ENCODE measurements around the gene ZBTB5. TPM values are rescaled to one million over a fixed set of nuclear protein-coding genes. Genes with fewer than 3 reads are reported as not detected.

The ZBTB5 gene
- total and polyA plus RNA-seq, 2 of the 8 experiments (the other 6 are each of a cell fraction or from before 2014, with no cell fraction given): 13.3 to 14.5 TPM

- H3K27ac ChIP-seq (ENCODE audit: low read depth, low read length): no peak overlapping the region
- H3K4me2 ChIP-seq (ENCODE audit: insufficient read depth in 1 of 2, low read depth in 2 of 2, low read length in 2 of 2): no peak overlapping the region
- no peaks in the 10 kb centered on the region for H3K79me2 ChIP-seq (ENCODE audit: control insufficient read depth in 1 of 2, insufficient read depth in 2 of 2, low read length in 2 of 2)
- H4K91ac ChIP-seq (replicated peaks; ENCODE audit: insufficient read length, low read length): no peak overlapping the region
- H3K18ac ChIP-seq (ENCODE audit: extremely low read depth, low read length): no peak overlapping the region
- peaks cover 0 to 4% (median 2%) of the 10 kb centered on the region in 4 experiments; a peak in 2 of 7 replicates for H3K4me1 ChIP-seq (replicated peaks in 1 of 4; ENCODE audit: control insufficient read depth in 3 of 4, insufficient read depth in 4 of 4, low read length in 3 of 4)
- no peaks in the 10 kb centered on the region for H3K27me3 ChIP-seq (replicated peaks in 1 of 4; ENCODE audit: control insufficient read depth in 3 of 4, extremely low read depth in 1 of 4, insufficient read depth in 3 of 4, low read length in 3 of 4)
- POLR2A ChIA-PET (ENCODE audit: partially characterized antibody): interaction anchor here (1.4 kb wide), 1 partner anchor 16 kb away, joined by 3 read pairs; the partner anchor contains the start of gene GRHPR
- no peaks in the 10 kb centered on the region for H3K23me2 ChIP-seq (ENCODE audit: low read depth, low read length)
- H3K14ac ChIP-seq (ENCODE audit: insufficient read length): no peak overlapping the region
- no peak overlapping the region for H2BK5ac ChIP-seq (ENCODE audit: low read depth, low read length)
- H3K56ac ChIP-seq (replicated peaks; ENCODE audit: insufficient read length, low read depth, low read length): no peak overlapping the region
- H2BK120ac ChIP-seq (replicated peaks; ENCODE audit: low read depth, low read length): no peak overlapping the region
- no peak overlapping the region for H2AFZ ChIP-seq (ENCODE audit: low read length)
- no peak overlapping the region for H2BK20ac ChIP-seq (ENCODE audit: low read length)
- CTCF ChIA-PET (ENCODE audit: partially characterized antibody): interaction anchor here (0.7 to 2.5 kb wide), 22 partner anchors 8 to 406 kb away, joined by 3 to 9 read pairs (median 4); partner anchors contain the start of gene GRHPR
- H2AK5ac ChIP-seq (ENCODE audit: low read depth, low read length): no peak overlapping the region
- no peak overlapping the region for H3K23ac ChIP-seq (ENCODE audit: insufficient read length)
- no peak overlapping the region for H4K8ac ChIP-seq (ENCODE audit: extremely low read depth, insufficient read depth, low read length)
- no peaks in the 10 kb centered on the region for H3K36me3 ChIP-seq (ENCODE audit: control insufficient read depth in 2 of 4, insufficient read depth in 4 of 4, low read length in 3 of 4)
- H3K4ac ChIP-seq (replicated peaks; ENCODE audit: insufficient read length, low read depth, low read length): no peak overlapping the region
- H3K9me3 ChIP-seq (ENCODE audit: insufficient read depth in 2 of 2, low read depth in 1 of 2, low read length in 1 of 2): no peaks in the 10 kb centered on the region
- H4K20me1 ChIP-seq (replicated peaks in 1 of 2; ENCODE audit: control insufficient read depth in 1 of 2, insufficient read depth in 2 of 2, low read length in 2 of 2): no peaks in the 10 kb centered on the region
- FAIRE-seq (no peak), DNase-seq (ENCODE audit: low read depth in 1 of 2, low spot score in 2 of 2) (no peak)
- H3K79me1 ChIP-seq (ENCODE audit: low read depth, low read length): no peaks in the 10 kb centered on the region
- WGBS, 2 experiments (ENCODE audit: extremely low coverage in 1 of 2, insufficient coverage in 1 of 2, insufficient read length in 1 of 2, insufficient replicate concordance in 2 of 2, low coverage in 1 of 2, low lambda C conversion rate in 2 of 2, missing lambda C conversion rate in 1 of 2): 89% methylated on average over 11 of the region's 11 CpGs; no CpG with 5 or more reads in 1 of the 2 experiments
- no peak overlapping the region; a peak in 1 of 7 replicates for H3K9ac ChIP-seq (replicated peaks in 1 of 4; ENCODE audit: extremely low read depth in 1 of 4, low read depth in 3 of 4, low read length in 3 of 4)
- H2BK15ac ChIP-seq (ENCODE audit: low read length): no peak overlapping the region
- no peak overlapping the region for H3K4me3 ChIP-seq (ENCODE audit: extremely low read depth in 1 of 4, insufficient read depth in 2 of 4, low read depth in 3 of 4, low read length in 4 of 4)
- H4K5ac ChIP-seq (ENCODE audit: insufficient read length, low read depth, low read length): no peak overlapping the region
- TF ChIP-seq EP300 (IDR thresholded peaks at IDR 0.05; ENCODE audit: borderline replicate concordance in 1 of 2, low read depth in 2 of 2, low read length in 2 of 2): no peak
- TF ChIP-seq EZH2 (IDR thresholded peaks at IDR 0.05; ENCODE audit: low read depth, low read length, severe bottlenecking): no peak
- TF ChIP-seq CTCF (IDR thresholded peaks at IDR 0.05; ENCODE audit: control extremely low read depth in 1 of 3, insufficient read depth in 1 of 3, low read depth in 1 of 3, low read length in 3 of 3): no peak
- TF ChIP-seq JUND (IDR thresholded peaks at IDR 0.05; ENCODE audit: low read length): no peak
- no peak overlapping the region for H2BK12ac ChIP-seq (ENCODE audit: low read depth, low read length)
Observed at GRCh38 chr9:37406603-37407401, 58.4 kb downstream of the ZBTB5 start.

All from H1 (cell line).